Vagina (tissue), 2 donors: ENCODE measurements around the gene PPP2R5E. TPM values are rescaled to one million over a fixed set of nuclear protein-coding genes. Genes with fewer than 3 reads are reported as not detected.

Experiments used
- DNase-seq, 2 donors: peaks; one replicate each; pipeline ENCODE4 v3.0.0-alpha.2; 2017; ENCODE audit errors: extremely low spot score in 2 of 2
- H3K27ac ChIP-seq: fragments of 200-600 bp; sonication (generic); one replicate; pipeline ENCODE4 v1.5.1; 2019
- H3K27me3 ChIP-seq: fragments of 200-600 bp; sonication (generic); one replicate; pipeline ENCODE4 v1.5.1; 2019
- H3K36me3 ChIP-seq, 2 donors: fragments of 200-600 bp; sonication (generic); one replicate each; pipeline ENCODE4 v1.5.1; 2017 to 2019
- H3K4me1 ChIP-seq: fragments of 200-600 bp; sonication (generic); one replicate; pipeline ENCODE4 v1.5.1; 2019
- H3K4me3 ChIP-seq, 2 donors: fragments of 200-600 bp; sonication (generic); 1 replicate in 1 of 2; 2 replicates in 1 of 2; pipeline ENCODE4 v1.5.1; 2016 to 2019
- H3K9me3 ChIP-seq: fragments of 200-600 bp; sonication (generic); one replicate; pipeline ENCODE4 v1.5.1; 2019
- POLR2A ChIP-seq, 2 donors: fragments of 450-650 bp; IDR thresholded peaks; one replicate each; pipeline ENCODE4 v1.6.1; 2017; ENCODE audit warnings: antibody characterized with exemption in 2 of 2, mild to moderate bottlenecking in 2 of 2, moderate library complexity in 2 of 2
- POLR2AphosphoS5 ChIP-seq, 2 donors: sonication (generic); formaldehyde crosslinking; IDR thresholded peaks; one replicate each; pipeline ENCODE4 v1.9.0; 2017; ENCODE audit warnings: antibody characterized with exemption in 2 of 2, mild to moderate bottlenecking in 2 of 2, low read depth in 1 of 2; ENCODE audit not compliant: insufficient read depth in 1 of 2
- intact Hi-C: fragments of 100-400 bp; cut with DNase I; formaldehyde crosslinking; loops from one replicate; pipeline ENCODE4 v1.15.1; 2023
- total RNA-seq: library from RNA; depleted of rRNA; stranded (reverse); fragments of >200 nt; gene quantifications from one replicate; pipeline ENCODE4 v1.2.3, GENCODE V29; 2016
- TF ChIP-seq, protein P1 (sequence below), 3 experiments: fragments of 450-650 bp in 2 of 3; fragments of 200-600 bp in 1 of 3; sonication (generic) in 1 of 3; IDR thresholded peaks; one replicate each; pipeline ENCODE4 v1.5.1; 2017 to 2019; ENCODE audit warnings: antibody characterized with exemption in 3 of 3, mild to moderate bottlenecking in 2 of 3, moderate library complexity in 2 of 3

PPP2R5E gene
- total RNA-seq, 1 donor from 2014 or later = 22.6 TPM

DNA sequence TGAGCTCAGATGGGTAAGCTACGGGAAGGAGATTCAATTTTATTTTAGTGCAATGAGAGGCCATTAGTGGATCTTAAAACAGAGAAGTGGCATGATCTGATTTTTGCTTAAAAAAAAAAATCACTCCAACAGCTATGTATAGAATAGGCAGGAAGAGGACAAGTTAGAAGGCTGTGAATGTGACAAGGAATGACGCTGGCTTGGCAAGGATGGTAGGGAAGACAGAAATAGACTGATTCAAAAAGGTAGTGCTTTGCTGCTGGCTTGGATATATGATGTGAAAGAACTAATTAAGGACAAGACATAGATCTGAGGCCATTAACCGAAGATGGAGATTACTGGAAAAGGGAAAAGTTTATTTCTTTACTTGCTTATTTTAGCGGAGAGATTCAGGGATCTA is 119.3 kb downstream of the PPP2R5E start:
- no peak for DNase-seq
- TF ChIP-seq POLR2AphosphoS5 (IDR thresholded peaks at IDR 0.05; ENCODE audit: insufficient read depth in 1 of 2, low read depth in 1 of 2) (no peak), POLR2A (IDR thresholded peaks at IDR 0.05) (no peak)
- TF ChIP-seq, protein P1, sequence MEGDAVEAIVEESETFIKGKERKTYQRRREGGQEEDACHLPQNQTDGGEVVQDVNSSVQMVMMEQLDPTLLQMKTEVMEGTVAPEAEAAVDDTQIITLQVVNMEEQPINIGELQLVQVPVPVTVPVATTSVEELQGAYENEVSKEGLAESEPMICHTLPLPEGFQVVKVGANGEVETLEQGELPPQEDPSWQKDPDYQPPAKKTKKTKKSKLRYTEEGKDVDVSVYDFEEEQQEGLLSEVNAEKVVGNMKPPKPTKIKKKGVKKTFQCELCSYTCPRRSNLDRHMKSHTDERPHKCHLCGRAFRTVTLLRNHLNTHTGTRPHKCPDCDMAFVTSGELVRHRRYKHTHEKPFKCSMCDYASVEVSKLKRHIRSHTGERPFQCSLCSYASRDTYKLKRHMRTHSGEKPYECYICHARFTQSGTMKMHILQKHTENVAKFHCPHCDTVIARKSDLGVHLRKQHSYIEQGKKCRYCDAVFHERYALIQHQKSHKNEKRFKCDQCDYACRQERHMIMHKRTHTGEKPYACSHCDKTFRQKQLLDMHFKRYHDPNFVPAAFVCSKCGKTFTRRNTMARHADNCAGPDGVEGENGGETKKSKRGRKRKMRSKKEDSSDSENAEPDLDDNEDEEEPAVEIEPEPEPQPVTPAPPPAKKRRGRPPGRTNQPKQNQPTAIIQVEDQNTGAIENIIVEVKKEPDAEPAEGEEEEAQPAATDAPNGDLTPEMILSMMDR (IDR thresholded peaks at IDR 0.05) = no peak
- intact Hi-C loops = no loop called here
- no peaks in the 10 kb centered on the region for H3K9me3 ChIP-seq
- no peaks in the 10 kb centered on the region for H3K4me1 ChIP-seq
- no peak overlapping the region for H3K27ac ChIP-seq
- peaks cover 0 to 17% of the 10 kb centered on the region in 2 donors for H3K36me3 ChIP-seq
- no peak overlapping the region for H3K4me3 ChIP-seq
- H3K27me3 ChIP-seq = no peaks in the 10 kb centered on the region

DNA sequence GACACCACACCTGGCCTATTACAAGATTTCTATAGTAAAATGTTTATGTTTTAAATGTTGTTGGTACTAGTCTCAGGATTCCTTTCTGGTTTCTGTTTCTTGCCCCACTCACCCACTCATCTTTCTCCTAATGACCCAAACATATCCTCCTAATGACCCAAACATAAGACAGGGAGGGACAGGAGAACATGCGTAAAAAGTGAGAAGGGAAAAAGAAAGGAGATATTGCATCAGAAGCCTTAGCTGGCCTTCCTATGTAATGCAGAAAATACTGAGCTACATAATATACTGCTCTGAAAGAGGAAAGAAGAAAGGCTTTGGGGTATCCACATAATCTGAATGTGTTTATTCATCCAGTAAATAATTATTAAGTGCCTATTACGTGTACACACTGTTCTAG is 119.8 kb downstream of the PPP2R5E start:
- no peak overlapping the region for H3K27ac ChIP-seq
- no peak overlapping the region for H3K4me3 ChIP-seq
- H3K4me1 ChIP-seq = no peaks in the 10 kb centered on the region
- intact Hi-C loops = no loop called here
- H3K9me3 ChIP-seq = no peaks in the 10 kb centered on the region
- peaks cover 0 to 17% of the 10 kb centered on the region in 2 donors for H3K36me3 ChIP-seq
- DNase-seq = no peak
- no peak for TF ChIP-seq POLR2AphosphoS5 (IDR thresholded peaks at IDR 0.05; ENCODE audit: insufficient read depth in 1 of 2, low read depth in 1 of 2)
- TF ChIP-seq POLR2A (IDR thresholded peaks at IDR 0.05) = no peak
- TF ChIP-seq, protein P1 (IDR thresholded peaks at IDR 0.05) = no peak
- no peaks in the 10 kb centered on the region for H3K27me3 ChIP-seq

DNA sequence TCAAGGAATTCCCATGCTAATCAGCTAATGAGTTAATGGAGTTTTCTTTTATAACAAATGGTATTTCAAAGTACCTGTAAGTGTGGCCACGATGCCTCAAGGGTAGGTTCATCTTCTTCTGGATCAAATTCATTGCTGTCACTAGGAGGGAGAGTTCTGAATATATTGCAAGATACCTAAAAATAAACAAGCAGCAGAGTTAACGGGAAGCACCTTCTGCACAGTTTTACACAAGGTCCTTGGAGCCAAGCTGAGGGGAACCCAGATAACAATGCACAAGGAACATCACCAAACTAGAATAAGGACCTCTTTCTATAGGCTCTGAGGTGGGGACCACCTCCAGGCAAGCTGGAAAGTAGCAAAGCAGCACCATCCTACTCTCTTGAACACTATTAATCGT is 121.3 kb downstream of the PPP2R5E start:
- Histone ChIP-seq H3K36me3 (peaks cover 0 to 17% of the 10 kb centered on the region in 2 donors), H3K27me3 (no peaks in the 10 kb centered on the region), H3K27ac (no peak overlapping the region), H3K4me3 (no peak overlapping the region), H3K4me1 (no peaks in the 10 kb centered on the region), H3K9me3 (no peaks in the 10 kb centered on the region)
- no peak for TF ChIP-seq POLR2AphosphoS5 (IDR thresholded peaks at IDR 0.05; ENCODE audit: insufficient read depth in 1 of 2, low read depth in 1 of 2)
- no peak for TF ChIP-seq POLR2A (IDR thresholded peaks at IDR 0.05)
- intact Hi-C loops = no loop called here
- DNase-seq = no peak

GRCh38 chr14:63421226-63421625 is 122.0 kb downstream of the PPP2R5E start:
- intact Hi-C loops = no loop called here
- no peak for TF ChIP-seq POLR2AphosphoS5 (IDR thresholded peaks at IDR 0.05; ENCODE audit: insufficient read depth in 1 of 2, low read depth in 1 of 2)
- TF ChIP-seq, protein P1 (IDR thresholded peaks at IDR 0.05) = no peak
- TF ChIP-seq POLR2A (IDR thresholded peaks at IDR 0.05) = no peak
- H3K36me3 ChIP-seq = peaks cover 0 to 17% of the 10 kb centered on the region in 2 donors

GRCh38 chr14:63418020-63418419 is 125.2 kb downstream of the PPP2R5E start:
- H3K36me3 ChIP-seq = peaks cover 0 to 17% of the 10 kb centered on the region in 2 donors
- no peak overlapping the region for H3K4me3 ChIP-seq
- no peak overlapping the region for H3K27ac ChIP-seq
- no peaks in the 10 kb centered on the region for H3K4me1 ChIP-seq
- no peaks in the 10 kb centered on the region for H3K27me3 ChIP-seq
- no peaks in the 10 kb centered on the region for H3K9me3 ChIP-seq
- intact Hi-C loops = no loop called here
- DNase-seq = no peak
- TF ChIP-seq, protein P1 (IDR thresholded peaks at IDR 0.05) = no peak
- TF ChIP-seq POLR2AphosphoS5 (IDR thresholded peaks at IDR 0.05; ENCODE audit: insufficient read depth in 1 of 2, low read depth in 1 of 2) = no peak

More at GRCh38 chr14:63421226-63421625, 122.0 kb downstream of the PPP2R5E start:
- Histone ChIP-seq H3K4me3 (no peak overlapping the region), H3K9me3 (no peaks in the 10 kb centered on the region), H3K4me1 (no peaks in the 10 kb centered on the region), H3K27ac (no peak overlapping the region), H3K27me3 (no peaks in the 10 kb centered on the region)
- DNase-seq = no peak
